GDM1 (cell line): ENCODE results near the gene RAMP1.
"Not testable (repeated sequence)": the region's sequence is repeated elsewhere in the genome, so short reads cannot be mapped to it uniquely, and the experiment has no call there.

Experiments used
- DNase-seq: peaks from one replicate; lab custom pipeline; 2025; lab: John Stamatoyannopoulos, UW

Gene RAMP1

DNA sequence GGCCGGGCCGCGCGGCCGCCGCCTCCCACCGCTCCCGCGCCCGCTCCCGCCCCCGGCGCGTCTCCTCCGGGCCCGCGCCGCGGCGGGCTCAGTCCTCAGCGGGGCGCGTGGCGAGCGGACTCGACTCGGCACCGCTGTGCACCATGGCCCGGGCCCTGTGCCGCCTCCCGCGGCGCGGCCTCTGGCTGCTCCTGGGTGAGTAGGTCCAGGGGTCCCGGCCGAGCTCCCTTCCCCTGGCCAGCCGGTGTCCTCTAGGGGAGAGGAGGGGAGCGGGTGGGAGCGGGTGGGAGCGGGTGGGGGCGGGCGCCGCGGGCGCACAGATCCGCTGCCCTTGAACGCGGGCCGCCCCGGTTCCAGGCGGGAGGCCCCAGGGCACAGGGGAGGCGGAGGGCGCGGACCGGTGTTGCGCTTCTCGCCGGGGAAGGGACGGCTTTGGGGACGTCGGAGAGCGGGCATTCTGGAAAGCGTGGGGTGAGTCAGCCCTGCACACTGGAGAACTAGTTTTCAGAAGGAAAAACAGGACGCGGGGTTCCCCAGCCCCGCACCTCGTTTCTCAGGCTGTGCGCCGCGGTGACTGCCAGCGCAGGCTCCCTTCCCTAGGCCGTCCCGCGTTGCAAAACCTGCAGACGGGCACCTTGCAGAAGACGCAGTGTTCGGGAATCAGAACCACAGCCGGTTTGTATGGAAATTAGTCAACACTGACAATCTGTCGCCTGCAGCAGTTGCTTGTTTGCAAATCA, at the start of gene RAMP1:
RAMP1 (plus strand) TSS at position 91 of the 740 bp plus-strand sequence; CDS start at position 144, 53 bp downstream.
- DNase-seq: no peak

DNA sequence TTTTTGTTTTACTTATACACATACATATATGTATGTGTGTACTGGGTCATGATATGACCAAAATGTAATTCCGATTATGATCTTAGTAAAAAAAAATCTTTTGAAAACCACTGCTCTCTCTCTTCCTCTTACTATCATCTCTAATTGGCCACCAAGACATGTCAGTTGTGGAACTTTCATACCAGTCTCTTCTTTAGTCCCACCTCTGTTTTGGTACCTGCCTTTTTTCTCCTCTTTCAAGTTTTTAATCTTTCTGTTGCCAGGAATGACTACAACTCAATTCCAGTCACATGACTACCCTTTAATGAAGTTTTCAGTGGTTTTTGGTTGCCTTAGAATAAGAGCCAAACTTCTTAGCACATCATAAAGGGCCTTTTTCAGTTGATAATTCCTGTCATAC, 43.8 kb upstream of the RAMP1 start:
- no peak for DNase-seq

DNA sequence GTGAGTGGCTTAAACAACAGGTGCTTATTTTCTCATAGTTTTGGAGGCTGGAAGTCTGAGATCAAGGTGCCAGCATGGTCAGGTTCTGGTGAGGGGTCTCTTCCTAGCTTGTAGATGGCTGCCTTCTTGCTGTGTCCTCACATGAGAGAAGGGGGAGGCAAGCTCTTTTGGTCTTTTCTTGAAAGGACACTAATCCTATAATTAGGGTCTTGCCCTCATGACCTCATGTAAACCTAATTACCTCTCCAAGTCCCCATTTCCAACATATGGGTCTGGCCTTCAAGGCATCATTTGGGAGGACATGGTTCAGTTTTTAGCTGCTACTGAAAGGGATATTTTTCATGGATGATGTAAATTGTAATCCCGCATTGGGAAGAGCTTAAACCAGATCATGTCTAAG, 42.9 kb upstream of the RAMP1 start:
- no peak for DNase-seq

DNA sequence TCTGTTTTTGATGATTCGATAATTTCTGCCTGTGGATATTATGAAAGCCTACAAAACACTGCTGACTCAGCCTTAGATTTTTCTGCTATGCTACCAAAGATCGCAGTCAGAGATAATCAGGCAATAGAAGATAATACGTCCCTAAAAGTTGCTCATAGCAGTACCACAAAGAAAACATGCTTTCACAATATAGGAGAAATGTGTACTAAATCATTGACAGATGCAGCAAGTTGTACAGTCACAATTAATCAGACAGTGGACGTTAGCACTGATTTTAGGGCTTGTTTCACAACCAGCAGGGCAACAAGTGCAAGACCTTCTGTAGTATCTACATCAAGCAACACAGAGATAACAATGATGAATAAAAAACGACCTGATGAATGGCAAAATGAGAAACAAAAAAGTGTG, 41.4 kb upstream of the RAMP1 start:
- DNase-seq: no peak

DNA sequence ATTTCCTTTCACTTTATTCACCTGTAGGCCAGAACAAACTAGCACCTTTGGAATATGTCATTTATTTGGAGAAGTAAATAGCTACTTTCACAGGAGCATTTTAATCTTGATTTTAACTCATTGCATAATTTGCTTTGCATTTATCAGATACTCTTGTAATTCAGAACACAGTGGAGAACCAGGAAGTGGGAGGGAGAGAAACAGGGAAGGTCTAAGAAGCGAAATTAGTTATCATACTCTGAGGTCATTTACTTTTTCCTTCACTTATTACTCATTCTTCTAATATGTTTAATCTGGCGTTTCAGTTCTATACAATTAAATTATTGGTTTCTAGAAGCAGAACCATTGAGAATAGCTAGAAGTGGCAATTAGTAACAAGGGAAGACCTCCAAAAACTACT, 40.2 kb upstream of the RAMP1 start:
- no peak for DNase-seq

DNA sequence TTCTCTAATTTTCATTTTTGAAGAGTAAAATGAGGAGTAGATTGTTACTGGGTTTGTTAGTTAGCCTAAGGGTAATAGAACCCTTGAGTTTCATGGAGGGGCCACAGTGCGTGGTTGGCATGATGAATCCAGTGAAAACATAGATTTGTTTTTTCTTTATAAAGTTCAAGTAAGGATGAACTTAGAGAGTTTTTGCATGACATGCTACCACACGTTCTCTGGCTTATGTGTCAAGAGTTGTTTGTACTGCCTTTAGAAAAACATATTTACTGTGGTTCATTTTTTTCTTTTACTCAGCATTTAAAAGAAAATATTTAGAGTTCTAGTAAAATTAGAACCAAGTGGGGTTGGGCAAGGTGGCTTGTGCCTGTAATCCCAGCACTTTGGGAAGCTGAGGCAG, 39.0 kb upstream of the RAMP1 start:
- DNase-seq: no peak

DNA sequence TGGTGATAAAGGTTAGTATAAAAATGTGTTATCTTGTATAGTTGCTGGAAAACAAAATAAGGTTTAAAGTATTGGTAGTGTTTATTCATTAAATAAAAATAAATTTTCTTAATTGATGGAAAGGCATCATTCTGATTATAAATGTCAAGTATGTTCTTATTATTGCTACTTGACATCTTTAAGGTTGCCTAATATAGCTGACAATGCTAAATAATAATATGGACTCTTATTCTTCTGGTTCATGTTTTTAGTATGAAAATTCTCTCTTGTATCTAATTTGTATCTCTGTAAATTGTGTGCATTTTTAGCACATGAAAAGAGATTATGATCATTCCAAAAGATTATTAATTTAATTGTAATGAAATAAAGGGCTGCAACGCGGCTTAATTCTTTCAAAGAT, 35.9 kb upstream of the RAMP1 start:
- no peak for DNase-seq

DNA sequence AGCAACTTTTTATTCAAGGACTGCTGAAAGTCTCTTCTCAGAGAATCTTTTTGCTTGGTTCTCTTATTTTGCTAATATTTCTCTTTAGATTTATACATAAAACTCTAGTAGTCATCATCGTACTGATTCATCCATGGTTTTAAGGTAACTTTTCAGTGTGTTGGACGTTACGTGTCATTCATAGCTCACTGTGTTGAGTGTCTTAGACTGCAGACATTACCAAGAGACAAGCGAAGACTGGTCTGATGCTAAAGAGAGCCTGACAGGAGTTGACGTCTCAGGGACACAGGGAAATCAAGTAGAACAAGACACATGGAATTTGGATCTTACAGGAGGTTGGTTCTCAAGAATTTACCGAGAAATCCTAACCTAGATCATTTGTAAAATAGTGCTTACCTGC, 35.3 kb upstream of the RAMP1 start:
- DNase-seq: no peak

DNA sequence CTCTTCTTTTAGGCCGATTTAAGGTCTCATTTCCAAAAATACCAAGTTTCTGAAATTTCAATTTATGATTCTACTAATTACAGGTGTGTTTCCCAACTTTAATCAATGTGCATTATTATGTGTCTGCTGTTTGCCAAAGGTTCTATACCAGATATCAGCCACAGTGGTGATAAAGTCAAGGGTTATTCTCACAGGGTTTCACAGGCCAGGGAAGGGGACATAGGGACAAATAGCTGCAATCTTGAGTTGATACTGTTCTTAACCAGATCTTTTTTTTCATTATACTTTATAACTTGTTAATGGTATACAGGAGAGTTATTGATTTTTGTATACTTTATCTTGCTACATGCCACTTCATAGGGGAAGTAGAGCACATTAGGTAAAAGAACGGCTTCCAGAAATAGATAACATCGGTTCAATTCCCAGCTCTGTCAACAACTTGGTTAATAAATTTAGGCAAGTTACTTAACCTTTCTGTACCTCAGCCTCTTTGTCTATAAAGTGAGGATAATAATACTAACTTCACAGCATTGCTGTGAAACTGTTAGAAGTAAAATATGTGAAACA, 31.9 kb upstream of the RAMP1 start:
- no peak for DNase-seq

DNA sequence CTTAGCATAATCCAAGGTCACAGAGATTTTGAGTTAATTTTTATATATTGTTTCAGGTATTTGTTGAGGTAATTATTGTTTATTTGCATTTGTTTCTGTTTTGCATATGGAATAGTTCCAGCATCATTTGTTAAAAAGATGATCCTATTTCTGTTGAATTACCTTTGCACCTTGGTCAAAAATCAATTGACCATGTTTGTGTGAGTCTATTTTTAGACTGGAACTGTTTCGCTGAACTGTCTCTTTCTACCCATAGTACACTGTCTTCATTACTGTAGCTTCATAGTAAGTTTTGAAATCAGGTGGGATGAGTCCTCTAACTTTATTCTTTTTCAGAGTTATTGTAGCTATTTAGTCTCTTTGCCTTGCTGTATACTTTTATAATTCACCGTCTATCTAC, 28.9 kb upstream of the RAMP1 start:
- no peak for DNase-seq

DNA sequence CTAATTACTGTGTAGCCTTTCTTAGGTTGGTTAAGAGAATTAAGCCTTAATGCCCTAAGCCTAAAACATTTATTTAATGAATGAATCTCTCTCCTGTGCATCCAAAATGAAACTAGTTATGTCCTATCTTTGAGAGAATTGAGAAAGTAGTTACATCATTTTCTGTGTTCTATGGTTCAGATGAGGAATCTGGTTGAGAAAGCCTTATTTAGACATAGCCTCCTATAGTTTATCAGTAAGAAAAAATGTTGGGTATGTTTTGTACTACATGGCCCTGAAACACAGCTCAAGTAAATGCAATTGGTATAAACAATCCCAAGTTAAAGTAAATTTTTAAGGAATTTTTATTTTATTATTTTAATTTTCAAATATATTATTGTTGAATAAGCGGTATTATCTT, 25.9 kb upstream of the RAMP1 start:
- no peak for DNase-seq

DNA sequence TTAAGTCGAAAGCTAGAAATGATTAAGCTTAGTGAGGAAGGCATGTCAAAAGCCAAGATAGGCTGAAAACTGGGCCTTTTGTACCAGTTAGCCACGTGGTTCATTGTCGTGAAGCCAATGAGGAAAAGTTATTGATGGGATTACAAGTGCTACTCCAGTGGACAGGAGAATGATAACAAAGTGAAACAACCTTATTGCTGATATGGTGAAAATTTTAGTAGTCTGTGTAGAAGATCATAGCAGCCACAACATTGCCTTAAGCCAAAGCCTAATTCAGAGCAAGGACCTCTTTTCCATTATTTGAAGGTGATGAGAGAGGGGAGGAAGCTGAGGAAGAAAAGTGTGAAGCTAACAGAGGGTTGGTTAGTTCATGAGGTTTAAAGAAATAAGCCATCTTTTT, 24.1 kb upstream of the RAMP1 start:
- no peak for DNase-seq

DNA sequence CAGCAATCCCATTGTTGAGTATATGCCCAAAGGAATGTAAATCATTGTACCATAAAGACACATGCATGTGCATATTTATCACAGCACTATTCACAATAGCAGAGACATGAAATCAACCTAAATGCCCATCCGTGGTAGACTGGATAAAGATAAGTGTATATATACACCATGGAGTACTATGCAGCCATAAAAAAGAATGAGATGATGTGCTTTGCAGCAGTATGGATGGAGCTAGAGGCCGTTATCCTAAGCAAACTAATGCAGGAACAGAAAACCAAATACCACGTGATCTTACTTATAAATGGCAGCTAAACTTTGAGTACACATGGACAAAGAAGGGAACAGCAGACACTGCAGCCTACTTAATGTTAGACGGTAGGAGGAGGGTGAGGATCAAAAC, 18.4 kb upstream of the RAMP1 start:
- no peak for DNase-seq

DNA sequence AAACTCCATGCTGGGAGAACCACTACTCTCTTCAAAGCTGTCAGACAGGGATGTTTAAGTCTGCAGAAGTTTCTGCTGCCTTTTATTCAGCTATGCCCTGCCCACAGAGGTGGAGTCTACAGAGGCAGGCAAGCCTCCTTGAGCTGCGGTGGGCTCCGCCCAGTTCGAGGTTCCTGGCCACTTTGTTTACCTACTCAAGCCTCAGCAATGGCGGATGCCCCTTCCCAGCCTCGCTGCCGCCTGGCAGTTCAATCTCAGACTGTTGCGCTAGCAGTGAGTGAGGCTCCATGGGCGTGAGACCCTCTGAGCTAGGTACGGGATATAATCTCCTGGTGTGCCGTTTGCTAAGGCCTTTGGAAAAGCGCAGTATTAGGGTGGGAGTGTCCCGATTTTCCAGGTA, 10.5 kb upstream of the RAMP1 start:
- DNase-seq: not testable (repeated sequence)

DNA sequence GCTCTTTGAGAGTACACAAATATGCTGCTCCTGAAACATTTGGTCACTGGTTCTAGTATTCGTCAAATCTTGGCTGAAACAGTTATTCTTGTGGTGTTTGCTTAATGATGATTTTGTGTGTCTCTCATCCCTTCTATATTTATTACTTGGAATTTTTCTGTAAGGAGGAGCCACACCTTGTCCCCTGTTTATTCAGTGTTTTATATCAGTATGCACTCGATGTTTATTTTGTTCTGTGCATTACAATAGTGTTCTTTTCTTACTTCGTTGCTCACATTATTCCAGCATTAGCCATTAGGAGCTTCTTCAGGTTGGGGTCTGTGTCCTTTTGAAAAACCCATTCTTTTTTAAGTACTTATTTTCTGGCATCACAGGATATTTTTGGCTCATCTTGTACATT, 5.1 kb upstream of the RAMP1 start:
- no peak for DNase-seq

DNA sequence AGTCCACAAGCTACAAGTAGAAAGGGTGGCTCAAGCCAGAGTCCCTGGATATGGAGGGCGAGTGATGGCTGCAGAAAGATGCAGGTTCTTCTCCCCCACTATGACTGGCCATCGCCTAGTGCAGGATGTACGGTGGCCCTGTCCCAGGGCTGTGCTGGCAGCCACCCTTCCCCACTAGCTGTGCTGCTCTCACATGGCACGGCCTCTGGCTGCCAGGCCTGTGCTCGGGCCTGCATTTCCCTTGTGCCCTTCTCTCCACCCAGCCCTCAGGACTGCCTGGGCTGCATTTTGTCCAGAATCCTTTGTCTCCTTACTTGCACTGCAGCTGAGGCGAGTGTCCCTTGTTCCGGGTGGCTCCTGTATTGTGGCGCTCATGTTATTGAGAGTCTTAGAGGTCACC, 1.6 kb upstream of the RAMP1 start:
- DNase-seq: no peak

DNA sequence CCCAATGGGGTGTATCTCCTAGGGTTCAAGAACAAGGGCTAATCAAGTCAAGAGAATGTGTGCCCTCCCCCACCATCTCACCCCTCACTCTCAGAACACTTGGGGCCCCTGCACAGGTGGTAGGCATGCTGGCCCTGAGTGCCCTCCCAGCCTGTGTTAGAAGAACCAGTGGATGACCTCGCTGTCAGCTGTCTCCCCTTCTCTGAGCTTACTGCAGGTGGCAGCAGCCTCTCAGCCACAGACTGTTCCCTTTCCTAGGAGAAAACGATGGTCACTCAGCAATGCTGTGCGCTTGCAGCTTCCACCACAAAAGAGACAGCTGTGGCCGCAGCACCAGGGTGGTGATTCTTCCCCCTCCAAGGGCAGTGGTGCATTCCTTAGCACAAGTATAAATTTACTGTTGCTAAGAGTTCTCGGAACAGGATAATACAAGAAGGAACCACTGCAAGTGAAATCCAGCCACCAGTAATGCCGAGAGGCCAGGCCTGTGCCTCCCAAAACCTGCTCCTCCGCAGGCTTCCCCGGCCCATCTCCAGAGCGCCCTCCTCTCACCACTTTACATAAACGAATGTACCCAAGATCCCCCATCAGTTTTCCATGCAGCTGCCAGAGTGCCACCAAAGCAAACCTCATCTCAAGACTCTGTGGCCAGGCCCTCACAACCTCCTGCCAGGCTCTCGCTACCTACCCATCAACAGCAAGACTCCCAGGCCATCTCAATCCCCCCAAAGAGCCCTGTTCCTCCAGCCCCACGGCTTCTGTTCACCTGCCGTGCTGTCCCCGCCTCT, 935 bp upstream of the RAMP1 start:
- DNase-seq: peak; percentile 69

DNA sequence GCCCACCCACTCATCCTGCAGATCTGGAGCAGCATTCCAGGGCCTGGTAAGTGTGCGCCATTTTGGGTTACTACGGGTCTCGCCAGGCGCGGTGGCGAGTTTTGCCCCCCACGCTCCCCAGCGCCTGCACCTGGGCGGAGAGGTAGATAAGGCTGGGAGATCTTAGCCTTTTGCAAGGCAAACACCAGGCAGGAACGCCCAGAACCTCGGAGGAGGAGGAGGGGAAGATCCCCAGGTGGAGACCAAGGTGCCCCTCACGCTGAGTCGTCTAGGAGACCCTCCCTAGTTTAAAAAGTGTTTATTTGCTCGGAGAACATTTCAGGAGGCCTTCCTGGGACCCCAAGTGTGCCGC, 365 bp upstream of the RAMP1 start:
- no peak for DNase-seq

DNA sequence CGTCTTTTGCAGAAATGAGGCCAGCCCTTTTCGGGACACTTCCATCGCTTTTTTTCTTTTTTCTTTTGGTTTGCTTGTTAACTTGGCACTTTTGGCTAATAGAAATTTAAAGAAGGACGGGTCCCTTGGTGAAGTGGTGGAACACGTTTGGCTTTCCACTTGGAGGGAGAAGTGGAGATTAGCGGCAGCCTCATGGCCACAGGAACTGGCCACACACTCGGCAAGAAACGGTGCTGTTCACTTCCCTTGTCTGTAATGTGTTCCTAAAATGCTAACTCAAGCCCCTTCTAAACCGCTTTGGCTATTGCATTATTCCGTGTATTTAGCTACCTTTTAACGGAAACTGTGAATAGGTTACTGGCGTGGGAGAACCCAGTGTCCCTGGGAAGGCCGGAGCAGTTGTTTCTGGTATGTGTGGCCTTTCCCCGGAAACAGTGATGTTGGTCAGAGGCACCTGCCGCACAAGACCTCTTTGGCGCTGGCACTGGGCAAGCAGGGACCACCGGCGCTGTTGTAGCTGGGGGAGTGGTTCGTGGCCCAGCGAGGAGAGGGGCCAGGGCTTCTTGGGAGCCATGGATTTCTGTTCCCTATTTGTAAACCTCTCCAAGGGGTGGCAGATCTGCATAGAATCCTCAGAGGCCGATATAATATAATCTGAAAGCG, 981 bp downstream of the RAMP1 start:
- no peak for DNase-seq

DNA sequence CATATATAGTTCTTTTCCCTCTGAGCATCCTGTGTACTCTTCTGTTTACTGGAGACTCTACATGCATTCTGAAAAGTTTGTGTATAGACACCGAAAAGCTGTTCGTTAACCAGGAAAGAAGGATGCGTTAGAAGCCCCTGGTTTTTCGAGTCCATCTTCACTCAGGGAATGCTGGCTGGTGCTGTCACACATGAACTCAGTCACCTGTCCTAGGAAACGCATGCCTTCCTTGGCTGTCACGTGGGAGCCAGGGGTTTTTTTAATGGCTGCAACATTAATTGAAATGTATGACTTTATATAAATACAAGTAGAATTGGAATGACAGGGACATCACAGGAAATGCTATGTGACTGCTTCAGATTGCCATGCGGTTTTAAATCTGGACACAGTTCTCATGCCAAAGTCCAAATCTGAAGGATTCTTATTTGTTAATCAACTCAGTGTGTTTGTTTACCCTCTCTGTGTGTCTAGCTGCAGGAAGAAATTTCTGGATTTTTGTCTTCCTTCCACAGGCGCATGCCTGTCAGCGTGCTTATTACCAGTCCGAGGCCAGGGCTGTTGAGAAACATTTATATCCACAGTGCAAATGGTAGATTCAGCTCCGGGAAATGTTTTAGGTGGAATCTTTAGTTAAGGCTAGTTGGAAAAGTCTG, 2.6 kb downstream of the RAMP1 start:
- DNase-seq: no peak

DNA sequence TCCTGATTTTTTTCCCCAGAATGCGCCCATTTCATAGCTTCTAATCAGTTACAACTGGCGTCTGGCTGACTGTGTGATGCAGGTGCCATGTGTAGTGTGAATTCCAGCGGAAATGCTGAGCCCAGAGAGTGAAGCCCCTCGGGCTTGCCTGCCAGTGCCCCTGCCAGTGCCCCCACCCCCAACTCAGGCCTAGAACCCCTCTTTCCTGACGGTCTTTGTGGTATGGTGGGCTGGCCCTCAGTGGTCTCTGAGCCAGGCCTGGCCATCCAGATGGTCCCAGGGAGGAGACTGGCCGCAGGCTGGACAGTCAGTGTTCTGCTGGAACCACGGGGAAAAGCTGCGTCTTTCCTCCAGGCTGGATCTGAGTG, 3.1 kb downstream of the RAMP1 start:
- DNase-seq: no peak

DNA sequence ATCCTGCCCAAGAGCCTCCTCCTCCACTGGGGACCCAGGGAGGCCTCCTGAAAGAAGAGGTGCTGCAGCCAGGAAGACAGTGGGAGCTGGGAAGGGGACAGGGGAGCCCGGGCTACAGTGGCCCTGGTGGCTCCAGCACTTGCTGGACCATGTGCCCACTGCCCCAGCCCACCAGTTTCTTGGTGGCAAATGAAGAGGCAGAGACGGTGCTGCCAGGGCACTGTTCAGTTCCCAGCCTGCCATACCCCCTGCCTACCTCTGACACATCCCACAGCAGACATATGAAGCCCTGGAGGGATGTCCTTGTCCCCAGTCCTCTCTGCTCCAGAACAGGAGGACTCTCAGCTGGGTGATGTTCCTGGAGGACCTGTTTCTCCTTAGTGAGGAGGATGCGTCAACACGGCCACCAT, 3.7 kb downstream of the RAMP1 start:
- no peak for DNase-seq
